ENCODE results near the gene WASHC4.
A peak's percentile ranks its signal among the peaks of the same experiment; 100 is the strongest.
"Not testable (repeated sequence)": the region's sequence is repeated elsewhere in the genome, so short reads cannot be mapped to it uniquely, and the experiment has no call there.

WASHC4 gene

DNA sequence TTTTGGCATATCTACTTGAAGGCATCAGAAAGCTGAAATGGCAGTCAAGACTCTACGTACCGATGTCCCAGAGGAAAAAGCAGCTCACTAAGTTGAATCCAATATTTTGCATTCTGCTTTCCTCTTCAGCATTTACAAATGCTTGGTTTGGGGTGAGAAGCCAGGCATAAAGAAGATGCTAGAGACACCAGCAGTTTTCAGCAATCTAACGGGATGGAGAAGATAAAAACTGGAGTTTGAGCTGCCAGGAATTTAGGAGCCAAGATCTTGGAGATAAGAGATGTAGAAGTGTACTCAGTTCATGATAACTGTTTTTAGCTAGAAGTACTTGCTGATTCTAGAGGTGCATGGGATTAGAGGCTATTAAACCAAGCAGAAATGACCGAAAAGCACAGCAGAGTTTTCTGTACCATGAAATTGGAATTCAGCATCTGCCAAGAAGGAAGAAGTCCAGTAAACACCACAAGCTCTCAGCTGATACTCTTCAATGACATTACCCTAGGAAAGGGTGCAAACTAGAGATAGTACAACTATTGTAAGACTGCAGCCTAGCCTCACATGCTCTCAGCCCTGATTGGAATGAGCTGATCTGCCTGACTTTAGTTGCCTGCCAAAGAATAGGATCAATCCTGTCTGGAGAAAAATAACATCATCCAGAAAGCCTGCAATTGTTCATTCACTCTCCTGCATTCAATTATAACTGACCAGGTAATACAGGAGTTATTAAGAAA, 15.9 kb upstream of the WASHC4 start:
- no peak for DNase-seq

DNA sequence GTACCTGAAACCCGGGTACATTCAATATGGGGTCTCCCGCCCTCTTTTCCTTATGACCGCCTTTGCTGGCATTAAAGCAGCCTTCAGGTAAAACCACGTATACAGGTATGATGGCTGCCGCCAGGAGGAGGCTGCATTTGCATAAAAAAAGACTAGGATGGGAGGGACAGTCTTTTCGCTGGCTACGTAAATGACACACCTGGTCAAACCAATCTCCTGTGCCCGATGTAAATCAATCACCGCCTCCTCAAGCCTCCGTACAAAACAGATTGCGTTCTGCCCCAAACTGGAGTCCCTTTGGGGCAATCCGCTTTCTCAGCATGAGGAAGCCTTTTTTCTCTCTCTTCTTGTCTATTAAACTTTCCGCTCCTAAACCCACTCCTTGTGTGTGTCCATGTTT, 15.2 kb upstream of the WASHC4 start:
- DNase-seq: peak in 1 of 2 experiments; percentile 24

DNA sequence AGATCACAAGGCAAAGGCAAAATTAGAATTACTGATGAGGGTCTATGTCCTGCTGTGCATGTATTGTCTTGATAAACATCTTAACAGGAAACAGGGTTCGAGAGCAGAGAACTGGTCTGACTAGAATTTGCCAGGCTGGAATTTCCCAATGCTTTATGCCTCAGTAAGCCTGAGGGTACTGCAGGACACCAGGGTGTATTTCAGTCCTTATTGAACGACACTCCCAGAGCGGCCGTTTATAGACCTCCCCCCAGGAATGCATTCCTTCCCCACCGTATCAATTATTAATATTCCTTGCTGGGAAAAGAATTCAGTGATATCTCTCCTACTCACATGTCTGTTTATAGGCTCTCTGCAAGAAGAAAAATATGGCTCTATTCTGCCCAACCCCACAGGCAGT, 12.2 kb upstream of the WASHC4 start:
- DNase-seq: not testable (repeated sequence)

DNA sequence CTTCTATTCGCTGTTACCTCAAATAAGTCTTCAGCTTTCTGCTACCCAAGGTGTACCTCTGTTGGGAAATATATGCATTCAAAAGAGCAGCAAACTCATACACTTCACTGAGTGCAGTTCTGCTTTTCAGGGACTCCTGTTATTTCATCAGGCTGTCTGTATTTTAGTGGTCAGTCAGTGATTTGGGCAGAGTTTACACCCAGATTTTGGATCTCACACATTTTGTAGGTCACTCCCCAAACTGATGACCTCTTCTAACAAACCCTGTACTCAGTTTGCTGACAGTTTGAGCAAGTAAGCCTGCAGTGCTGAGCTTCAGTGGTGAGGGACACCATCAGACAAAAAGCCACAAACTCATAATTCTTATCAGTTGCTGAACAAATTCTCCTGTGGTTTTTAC, 8.2 kb upstream of the WASHC4 start:
- no peak for DNase-seq

DNA sequence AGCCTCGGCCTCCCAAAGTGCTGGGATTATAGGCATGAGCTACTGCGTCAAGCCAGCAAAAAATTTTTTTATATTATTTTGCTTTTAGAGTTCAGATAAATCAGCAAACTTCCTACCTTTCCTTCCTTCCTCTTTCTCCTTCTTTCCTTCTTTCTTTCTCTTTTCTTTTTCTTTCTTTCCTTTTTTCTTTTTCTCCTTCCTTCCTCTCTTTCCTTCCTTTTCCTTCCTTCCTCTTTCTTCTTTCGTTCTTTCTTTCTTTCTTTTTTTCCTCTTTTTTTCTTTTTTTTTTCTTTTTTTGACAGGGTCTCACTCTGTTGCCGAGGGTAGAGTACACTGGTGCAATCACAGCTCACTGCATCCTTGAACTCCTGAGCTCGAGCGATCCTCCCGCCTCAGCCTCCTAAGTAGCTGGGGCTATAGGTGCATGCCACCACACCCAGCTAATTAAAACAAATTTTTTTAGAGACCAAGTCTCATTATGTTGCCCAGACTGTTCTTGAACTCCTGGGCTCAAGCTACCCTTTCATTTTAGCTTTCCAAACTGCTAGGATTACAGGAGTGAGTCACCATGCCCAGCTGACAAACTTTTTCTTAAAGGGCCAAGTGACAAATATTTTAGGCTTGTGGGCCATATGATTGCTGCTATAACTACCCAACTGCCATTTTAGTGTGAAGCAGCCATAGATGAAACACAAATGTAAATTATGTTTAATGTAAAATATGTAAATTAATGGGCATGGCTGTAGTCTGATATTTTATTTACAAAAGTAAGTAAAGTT, 7.1 kb upstream of the WASHC4 start:
- no peak for DNase-seq

DNA sequence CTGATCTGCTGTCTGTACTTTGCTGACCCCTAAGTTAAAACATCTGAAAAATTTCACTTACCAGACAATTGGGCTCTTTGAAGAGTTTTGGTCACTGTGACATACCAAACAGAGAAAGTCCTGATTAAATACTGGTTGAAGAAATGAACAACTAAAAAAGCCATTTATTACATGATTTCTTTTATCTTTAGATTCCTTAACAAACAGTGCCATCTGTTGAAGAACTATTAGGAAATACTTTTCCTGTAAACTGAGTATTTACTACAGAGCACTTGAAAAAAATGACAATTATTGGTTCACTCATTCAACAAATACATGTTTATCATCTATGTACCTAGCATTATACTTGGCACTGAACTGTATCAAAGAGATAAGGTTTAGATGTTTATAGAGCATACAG, 6.5 kb upstream of the WASHC4 start:
- DNase-seq: no peak

DNA sequence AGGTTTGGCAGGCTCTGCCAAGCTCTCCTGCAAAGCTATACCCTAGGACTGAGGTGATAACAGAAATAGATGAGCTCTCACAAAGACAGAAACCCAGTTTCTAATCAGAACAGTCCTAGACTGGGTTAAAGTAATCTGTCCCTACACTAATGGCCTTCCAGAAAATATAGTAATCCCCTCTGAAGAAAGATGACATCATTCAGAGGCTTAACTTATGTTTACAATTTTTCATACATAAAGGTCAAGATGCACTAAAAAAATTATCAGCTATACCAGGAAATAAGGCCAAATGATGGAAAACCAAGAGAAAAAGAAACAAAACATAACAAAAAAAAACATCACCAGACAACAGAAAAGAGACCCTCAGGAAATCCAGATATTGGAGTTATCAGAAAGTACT, 4.9 kb upstream of the WASHC4 start:
- DNase-seq: no peak

DNA sequence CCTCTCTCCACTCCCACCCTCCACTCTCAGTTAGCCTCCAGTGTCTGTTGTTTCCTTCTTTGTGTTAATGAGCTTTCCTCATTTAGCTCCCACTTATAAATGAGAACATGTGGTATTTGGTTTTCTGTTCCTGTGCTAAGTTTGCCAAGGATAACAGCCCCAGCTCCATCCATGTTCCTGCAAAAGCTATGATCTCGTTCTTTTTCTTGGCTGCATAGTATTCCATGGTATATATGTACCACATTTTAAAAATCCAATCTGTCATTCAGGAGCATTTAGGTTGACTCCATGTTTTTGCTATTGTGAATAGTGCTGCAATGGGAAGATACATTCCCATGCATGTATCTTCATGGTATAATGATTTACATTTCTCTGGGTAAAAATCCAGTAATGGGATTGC, 2.8 kb upstream of the WASHC4 start:
- DNase-seq: no peak

DNA sequence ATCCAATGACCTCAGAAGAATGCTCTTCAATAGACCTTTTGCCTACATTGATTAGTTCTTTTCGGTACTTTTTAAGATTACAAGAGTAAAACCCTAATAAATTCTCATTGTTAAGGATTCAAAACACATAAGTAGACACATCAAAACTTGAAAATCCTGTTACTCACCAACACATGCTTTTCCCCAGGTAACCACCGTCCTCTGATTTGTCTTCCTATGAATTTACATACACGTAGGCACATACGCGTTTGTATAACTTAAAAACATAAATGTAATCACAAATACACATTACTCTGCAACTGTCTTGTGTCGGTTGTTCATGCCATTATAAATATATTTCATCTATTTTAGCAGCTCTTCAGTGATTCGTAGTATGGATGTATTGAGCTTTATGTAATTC, 910 bp upstream of the WASHC4 start:
- no peak for DNase-seq

DNA sequence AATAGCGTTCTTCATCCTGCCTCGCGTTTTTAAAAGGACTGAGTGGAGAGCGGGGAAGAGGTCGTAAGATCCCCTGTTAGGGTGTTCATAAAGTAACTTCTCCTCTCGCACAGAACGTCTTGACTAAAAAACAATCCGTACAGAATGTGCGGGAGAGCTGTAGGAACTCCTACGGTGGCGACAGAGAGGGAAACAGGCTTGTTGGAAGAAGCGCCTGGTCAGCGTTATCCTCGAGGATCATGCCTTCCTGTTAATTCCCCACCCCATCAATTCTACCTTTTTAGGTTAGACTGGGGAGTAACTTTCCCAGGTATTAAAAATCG, 399 bp upstream of the WASHC4 start:
- peak in 1 of 2 experiments; percentile 65 for DNase-seq

DNA sequence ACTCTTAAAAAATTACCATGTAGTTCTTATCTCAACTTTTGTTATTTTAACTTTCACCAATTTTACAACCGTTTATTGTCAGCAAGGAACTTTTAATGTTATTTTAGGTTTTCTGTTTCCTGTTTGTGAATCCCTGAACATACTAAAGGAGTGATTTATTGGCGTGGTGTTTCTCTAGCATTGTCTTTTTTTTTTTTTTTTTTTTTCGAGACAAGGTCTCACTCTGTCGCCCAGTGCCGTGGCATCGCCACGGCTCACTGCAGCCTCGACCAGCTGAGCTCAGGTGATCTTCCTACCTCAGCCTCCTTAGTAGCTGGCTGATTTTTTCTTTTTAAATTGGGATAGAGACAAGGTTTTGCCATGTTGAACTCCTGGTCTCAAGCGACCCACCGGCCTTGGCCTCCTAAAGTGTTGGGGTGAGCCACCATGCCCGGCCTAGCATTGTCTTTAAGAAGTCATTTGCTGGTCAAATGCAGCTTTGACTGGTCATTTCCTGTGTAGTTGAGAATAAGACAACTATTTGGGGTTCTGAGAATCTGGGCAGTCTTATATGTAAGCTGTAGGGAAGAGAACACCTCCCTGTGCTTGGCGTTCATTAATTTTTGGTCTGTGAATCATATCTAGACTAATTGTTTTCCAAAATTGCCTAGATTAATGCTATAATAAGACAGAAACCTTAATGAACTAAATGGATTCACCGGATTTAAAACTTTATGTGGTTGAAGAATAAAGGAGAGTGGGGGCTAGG, 2.1 kb downstream of the WASHC4 start:
- no peak for DNase-seq

DNA sequence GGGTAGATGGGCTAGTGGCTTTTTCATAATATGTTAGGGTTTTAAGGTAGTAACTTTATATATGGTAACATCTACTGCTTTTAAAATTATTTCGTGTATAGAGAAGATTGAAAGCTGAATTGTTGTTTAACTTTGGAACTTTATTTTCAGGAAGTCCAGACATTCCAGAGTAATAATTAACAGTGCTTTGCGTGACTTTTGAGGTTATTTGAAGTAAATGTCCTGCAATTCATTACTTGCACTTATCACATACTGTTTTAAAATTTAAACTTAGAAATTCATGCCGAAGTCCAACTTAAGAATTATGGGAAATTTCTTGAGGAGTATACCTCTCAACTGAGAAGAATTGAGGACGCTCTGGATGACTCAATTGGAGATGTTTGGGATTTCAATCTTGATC, 3.3 kb downstream of the WASHC4 start:
- DNase-seq: no peak

DNA sequence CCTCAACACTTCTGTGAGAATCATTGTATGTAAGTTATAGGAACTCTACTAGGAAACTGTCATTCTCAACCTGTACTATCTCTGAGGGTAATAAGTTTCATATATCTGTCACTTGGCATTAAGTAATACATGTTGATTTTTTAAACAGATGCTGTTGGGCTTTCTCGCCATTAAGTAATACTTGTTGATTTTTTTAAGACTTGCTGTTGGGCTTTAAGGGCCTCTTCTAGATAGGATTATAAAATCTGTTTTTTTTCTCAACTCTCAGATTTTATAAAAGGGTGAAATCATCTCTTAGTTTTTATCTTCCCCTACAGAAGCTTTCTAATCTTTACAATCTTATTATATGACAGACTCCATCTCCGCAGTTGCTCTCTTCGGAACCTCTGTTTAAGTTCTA, 5.6 kb downstream of the WASHC4 start:
- DNase-seq: no peak

DNA sequence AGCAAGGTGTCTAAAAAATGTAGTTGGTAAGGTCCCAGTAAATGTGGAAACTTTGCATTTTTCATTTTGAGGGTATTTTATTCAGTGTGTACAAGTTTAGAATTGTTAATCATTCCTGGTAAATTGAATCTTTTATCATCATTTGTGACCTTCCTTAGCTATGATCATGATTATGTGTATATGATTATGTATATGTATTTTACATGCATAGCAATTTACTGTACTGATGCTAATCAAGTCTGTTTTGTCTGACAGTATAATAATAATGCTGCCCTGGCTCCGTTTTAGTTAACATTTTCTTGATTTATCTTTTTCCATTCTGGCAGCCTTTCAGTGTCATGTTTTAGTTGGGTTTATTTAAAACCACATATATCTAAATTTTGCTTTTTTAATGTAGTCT, 9.4 kb downstream of the WASHC4 start:
- DNase-seq: no peak

DNA sequence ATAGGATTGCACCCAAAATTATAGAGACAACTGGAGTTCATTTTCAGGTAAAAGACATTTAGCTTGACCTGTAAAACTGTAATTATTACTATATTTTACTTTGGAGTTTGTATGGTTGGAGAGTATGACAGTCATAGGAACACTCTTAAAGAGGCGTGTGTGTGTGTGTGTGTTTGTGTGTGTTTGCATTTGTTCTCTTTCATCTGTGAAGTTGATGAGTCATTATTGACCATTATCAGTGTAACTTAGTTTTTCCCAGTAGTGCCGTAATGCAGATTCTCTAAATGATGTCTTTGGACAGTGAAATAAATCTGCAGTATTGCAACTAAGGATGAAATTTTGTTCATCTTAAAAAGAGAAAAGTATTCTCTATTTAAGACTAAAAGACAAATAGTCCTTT, 13.0 kb downstream of the WASHC4 start:
- no peak for DNase-seq

DNA sequence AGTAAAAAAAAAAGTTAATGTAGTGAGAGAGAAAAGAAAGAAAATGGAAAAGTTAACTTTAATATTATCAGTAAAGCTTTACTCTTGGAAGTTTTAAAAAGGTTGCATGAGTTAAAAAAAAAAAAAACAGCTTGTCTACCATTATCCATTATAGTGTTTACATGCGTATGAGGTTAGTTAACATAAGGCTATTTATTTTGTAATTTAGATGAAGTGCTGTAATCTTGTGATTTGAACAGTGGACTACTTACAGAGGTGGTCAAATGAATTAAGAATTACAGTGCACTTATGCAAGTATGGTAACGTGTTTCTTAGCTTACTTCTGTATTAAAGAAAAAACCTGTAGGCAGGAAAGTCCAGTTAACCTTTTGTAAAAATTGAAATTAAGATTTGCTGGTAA, 30.7 kb downstream of the WASHC4 start:
- no peak for DNase-seq

DNA sequence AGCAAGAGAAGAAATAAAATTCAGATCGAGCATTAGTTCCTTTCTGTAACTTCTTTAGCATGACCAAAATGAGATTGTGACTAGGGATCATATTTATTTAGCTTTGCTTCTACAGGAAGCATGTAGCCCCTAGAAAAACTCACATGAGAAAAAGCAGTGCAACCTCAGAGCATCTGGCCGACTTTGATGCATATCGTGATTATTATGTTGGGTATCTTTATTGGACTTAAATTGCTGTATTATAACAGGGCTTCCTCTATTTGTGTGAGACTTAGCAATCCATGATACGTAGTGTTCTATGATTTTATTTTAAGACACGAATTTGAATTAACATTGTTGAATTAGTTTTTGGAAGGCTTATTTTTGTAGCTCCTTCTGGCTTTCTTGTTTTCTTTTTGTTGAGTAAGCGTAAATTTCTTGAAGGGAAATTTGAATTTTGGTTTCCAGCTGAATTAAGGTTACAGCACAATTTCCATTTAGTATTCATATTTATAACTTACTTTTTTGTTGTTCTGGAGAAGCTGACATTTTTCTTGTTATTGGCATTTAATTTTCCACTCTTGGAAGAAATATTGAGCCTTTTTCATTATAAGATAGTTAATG, 33.9 kb downstream of the WASHC4 start:
- no peak for DNase-seq

DNA sequence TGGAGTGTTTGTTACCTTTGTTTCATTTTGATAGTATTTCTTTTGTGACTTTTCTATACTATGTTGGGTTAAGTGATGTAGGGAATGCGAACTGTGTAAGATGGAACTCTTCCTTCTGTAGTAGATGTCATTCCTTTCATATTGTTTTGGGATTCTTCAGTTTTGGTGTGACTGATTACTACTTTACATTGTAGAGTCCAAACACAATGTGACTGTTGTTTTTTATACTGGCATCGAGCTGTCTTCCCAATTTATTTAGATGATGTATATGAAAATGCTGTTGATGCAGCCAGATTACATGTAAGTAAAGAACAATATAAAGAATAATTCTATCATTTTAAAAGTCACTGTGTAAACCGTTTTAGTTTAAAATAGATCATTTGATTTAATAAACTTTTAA, 34.7 kb downstream of the WASHC4 start:
- DNase-seq: no peak

DNA sequence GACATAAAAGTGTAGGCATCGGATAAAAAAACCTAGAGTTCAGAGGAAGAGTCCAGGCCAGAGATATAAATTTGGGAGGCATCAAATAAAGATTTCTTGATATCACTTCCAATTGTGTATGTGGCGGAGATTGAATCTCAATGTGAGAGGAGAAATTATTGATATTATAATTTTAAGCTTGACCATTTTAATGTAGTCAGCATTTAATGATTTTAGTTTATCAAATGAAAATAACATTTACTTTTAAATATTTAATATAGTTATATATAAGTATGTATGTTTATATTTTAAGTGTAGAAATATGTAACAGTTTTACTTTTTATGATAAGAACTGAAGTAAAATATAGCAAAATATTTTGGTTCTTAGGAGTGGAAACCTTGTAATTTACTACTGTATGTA, 48.7 kb downstream of the WASHC4 start:
- no peak for DNase-seq

DNA sequence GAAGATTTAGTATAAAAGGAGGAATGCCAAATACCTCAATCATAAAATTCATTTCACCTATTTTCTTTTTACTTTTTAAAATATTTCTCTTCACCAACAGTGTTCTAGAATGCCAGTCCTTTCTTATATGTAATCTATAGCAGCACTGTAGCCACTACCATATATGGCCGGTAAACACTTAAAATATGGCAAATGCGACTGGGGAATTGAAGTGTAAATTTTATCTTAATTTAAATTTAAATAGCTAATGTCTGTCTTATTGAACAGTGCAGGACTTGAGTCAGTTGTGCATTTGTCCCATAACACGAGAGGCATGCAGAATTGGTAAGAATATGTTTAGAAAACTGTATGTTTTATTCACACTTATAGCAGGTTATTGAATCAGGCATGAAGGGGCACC, 50.1 kb downstream of the WASHC4 start:
- no peak for DNase-seq

DNA sequence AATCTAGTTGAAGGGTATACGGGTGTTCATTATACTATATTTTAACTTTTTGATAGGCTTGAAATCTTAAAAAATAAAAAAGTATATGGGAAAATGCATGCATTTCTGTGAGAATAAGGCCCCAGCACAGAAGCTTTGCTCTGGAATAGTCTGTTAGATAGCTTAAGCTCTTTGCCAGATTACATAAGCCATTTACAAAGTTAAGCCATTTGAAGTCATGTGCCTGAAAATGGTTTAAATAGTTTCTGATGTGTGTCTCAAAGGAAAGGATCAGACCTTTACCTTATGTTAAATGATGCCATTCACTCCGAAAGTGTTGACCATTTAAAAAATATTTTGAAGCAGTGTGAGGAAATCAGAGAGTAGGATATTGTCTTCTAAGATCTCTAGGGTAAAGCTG, 51.3 kb downstream of the WASHC4 start:
- DNase-seq: no peak

DNA sequence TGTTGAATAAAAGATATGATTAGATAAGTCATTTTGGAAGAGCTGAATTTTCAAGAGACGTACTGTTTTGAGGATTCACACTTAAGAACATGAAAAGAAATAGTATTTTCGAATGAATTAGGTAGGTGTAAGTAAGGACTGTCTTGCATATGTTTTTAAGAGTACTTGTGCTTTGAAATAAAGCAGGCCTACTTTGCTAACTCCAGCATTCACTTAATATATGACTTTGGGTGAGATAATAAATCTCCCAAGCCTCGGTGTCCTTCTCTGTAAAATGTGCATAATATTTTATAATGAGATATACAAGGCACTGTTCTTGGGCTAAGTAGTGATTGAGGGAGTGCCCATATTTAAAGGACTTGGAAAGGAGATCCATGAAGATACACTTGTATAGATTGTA, 54.6 kb downstream of the WASHC4 start:
- DNase-seq: no peak

DNA sequence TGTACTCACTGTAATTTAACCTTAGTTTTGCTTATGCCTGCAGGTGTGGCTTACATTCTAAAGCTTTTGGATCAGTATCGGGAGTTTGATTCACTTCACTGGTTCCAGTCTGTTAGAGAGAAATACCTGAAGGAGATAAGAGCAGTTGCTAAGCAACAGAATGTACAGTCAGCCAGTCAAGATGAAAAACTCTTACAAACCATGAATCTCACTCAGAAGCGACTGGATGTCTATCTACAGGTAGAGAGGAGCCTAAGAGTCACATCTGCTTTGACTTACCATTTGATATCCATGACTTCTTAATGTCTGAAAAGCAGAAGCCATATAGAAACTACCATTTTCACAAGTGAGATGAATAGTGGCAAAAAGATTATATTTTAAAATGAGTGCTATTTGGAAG, 56.5 kb downstream of the WASHC4 start:
- DNase-seq: no peak

DNA sequence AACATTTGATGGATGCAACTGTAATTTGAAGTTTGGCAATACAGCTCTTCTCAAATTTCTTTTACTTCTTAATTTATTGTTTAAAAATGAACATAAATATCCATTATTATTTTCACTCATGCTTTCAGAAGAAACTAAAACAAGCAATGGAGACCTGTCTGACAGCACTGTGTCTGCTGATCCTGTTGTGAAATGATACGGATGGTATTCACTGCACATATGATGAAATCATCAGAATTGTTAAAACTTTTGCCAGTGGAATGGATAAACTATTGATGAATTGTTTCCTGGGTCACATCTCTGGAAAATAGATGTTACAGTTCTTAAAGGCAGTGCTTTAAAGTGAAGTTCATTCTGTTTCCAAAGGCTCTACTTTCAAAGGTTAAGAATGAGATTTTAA, 59.2 kb downstream of the WASHC4 start:
- DNase-seq: no peak
